Activated naive CD8-positive, alpha-beta T cell treated with anti-CD3 and anti-CD28 coated beads, Interleukin-2, amount 50 U/mL, for 16 hours (primary cell): ENCODE measurements around the gene HERC4.

Experiments used
- DNase-seq: peaks from one replicate; pipeline ENCODE4 v3.0.0-alpha.2; 2020; ENCODE audit warnings: low read depth, low spot score

HERC4 gene

GRCh38 chr10:67965456-67965855 is 109.6 kb downstream of the HERC4 start:
- no peak for DNase-seq

GRCh38 chr10:67959839-67960476 is 115.1 kb downstream of the HERC4 start:
- DNase-seq: no peak

- no peak for DNase-seq
These were observed 119.5 kb downstream of the HERC4 start for GRCh38 chr10:67955614-67956013.

DNA sequence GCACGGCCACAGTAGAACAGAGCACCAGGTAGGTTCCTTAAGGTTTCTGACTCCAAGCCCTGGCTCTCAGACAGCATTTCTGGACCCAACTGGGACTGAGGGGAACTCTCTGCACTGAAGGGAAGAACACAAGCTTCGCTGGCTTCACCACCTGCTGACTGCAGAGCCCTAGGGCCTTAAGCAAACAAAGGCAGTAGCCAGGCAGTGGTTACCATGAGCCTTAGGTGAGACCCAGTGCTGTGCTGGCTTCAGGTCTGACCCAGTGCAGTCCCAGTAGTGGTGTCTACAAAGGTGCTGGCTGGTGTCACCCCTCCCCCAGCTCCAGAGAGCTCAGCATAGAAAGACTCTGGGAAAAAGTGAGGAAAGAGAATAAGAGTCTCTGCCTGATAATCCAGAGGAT is 131.2 kb downstream of the HERC4 start:
- no peak for DNase-seq

GRCh38 chr10:67936416-67936815 is 138.7 kb downstream of the HERC4 start:
- no peak for DNase-seq

- DNase-seq: no peak
These were observed 139.9 kb downstream of the HERC4 start for GRCh38 chr10:67935223-67935622.

- no peak for DNase-seq
These were observed 140.7 kb downstream of the HERC4 start for GRCh38 chr10:67934336-67934735.

DNA sequence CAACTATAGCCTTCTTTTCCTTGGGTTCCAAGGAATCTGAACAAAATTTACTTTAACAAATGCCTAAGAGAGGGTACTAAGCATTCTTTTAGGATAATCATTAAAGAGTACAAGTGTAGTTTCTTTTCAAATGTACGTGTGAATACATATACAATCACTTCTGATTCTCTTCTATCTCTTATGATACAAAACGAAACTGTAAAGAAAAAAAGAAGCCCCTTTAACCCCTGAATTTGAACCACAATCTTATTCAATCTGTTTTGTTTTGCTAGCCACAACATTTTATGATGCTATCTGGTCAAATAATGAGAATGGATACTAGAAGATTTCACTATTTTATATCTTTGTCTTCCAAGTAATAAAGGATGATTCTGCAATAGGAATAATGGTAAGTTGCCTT is 141.9 kb downstream of the HERC4 start:
- no peak for DNase-seq

DNA sequence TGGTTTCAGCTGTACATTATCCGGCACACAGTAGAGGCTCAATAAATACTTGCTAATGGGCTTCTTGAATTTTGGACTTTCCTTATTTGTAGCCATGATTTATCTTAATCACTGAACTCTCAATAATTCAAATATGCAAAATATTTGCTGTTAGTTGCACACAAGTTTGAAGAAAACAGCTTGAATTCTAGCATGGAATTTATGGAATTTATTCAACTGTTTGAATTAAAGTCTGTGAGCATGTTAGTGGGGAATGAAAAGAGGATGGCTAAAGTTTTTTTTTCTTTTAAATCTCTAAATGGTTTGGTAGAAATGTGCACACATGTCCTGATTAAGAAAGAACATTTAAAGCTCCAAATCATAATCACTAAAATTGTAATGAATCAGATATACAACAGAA is 148.1 kb downstream of the HERC4 start:
- no peak for DNase-seq

DNA sequence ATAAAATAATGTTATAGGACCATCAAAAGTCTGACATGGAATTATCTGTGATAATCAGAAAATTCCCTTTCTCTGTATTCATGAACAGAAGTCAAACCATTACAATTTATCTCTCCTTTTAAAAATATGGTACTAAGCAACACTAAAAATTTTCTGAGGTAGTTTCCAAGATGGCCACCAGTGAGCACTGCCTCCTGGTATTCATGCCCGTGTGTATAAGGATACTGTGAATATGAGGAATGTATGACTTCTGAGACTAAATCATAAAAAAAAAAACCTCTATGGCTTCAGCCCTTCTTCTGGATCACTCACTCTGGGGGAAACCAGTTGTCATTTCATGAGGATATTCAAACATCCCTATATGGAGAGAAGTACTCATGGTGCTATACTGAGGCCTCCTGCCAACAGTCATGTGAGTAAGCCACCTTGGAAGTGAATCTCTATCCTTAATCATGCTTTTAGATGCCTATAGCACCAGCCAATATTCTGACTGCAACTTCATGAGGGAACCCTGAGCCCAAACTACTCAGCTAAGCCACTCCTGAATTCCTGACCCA is 149.6 kb downstream of the HERC4 start:
- no peak for DNase-seq

DNA sequence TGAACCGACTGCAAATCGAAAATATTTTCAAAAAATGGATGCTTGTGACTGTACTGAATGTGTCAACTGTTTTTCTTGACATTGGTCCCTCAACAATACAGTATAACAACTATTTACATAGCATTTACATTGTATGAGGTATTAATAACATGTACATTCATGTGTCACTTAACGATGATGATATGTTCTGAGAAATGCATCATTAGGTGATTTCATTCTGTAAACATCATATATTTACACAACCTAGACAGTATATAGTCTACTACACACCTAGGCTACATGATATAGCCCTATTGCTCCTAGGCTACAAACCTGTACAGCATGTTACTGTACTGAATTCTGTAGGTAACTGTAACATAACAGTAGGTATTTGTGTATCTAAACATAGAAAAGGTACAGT is 150.9 kb downstream of the HERC4 start:
- DNase-seq: no peak

DNA sequence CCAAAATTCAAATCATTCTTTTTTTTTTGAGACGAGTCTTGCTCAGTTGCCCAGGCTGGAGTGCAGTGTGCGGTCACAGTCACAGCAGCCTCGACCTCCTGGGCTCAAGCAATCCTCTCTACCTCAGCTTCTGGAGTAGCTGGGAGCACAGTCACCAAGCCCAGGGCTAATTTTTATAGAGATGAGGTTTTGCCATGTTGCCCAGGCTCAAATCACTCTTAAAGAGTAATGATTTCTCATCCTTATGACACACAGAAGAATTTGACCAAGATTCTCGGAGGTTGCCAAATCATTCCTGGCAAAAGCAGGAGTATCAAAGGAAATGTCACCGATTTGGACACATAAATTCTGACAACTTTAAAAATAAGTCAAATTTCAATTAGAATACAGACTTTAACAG is 151.5 kb downstream of the HERC4 start:
- no peak for DNase-seq

DNA sequence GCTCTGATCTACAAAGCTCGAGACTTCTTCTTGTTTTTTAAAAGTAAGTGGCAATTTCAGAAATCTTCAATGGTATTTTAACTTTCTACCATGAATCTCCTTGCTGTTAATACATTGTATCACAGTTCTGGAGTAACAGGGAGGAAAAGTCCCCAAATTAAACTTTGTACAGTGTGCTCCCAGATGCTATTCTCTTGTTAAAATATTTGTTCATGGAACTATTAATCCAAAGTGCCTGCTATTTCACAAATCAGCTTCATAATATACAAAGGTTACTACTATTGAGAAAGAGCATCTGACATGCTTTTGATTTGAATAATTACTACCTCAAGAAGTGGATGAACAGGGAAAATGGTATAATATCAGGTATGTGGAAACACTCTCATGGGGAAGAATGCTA is 154.0 kb downstream of the HERC4 start:
- no peak for DNase-seq

- no peak for DNase-seq
These were observed 157.4 kb downstream of the HERC4 start for GRCh38 chr10:67917679-67918078.

GRCh38 chr10:67917169-67917568 is 157.9 kb downstream of the HERC4 start:
- no peak for DNase-seq

- DNase-seq: no peak
These were observed 160.2 kb downstream of the HERC4 start for GRCh38 chr10:67914777-67915340.

DNA sequence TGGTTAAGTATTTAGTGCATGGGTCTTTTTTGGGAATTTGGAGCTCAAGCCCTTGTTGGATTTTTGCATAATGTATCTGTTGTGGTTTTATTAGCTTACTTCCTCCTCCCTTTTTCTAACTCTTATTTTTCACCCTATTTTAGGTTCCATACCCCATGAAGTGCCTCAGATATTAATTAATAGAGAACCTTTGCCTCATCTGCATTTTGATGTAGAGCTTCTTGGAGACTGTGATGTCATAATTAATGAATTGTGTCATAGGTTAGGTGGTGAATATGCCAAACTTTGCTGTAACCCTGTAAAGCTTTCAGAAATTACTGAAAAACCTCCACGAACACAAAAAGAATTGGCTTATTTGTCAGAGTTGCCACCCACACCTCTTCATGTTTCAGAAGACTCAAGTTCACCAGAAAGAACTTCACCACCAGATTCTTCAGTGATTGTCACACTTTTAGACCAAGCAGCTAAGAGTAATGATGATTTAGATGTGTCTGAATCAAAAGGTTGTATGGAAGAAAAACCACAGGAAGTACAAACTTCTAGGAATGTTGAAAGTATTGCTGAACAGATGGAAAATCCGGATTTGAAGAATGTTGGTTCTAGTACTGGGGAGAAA is 162.6 kb downstream of the HERC4 start:
- no peak for DNase-seq

DNA sequence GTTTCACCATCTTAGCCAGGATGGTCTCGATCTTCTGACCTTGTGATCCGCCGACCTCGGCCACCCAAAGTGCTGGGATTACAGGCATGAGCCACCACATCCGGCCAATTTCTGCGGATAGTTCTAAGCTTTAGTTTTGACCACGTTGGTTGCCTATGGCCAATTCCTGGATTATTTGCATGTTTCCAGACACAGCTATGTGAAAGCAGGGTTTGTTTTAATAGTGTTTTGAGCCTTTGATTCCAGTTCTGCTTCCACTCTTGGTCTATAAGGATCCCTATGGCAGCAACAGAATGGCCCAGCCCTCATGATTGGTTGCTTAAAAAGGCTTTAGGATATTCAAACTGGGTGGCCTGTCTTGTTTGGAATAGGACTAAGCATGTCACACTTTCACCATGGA is 171.5 kb downstream of the HERC4 start:
- no peak for DNase-seq

DNA sequence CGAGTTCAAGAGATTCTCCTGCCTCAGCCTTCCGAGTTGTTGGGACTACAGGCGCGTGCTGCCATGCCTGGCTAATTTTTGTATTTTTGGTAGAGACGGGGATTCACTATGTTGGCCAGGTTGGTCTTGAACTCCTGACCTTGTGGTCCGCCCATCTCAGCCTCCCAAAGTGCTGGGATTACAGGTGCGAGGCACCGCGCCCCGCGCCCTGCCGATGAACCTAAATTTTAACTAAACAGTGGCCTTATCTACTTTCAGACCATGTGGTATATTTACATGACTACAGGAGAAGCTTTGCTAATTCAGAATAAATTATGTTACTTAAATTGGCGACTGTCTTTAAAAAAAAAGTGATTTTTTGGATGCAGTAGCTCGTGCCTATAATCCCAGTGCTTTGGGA is 181.4 kb downstream of the HERC4 start:
- no peak for DNase-seq

DNA sequence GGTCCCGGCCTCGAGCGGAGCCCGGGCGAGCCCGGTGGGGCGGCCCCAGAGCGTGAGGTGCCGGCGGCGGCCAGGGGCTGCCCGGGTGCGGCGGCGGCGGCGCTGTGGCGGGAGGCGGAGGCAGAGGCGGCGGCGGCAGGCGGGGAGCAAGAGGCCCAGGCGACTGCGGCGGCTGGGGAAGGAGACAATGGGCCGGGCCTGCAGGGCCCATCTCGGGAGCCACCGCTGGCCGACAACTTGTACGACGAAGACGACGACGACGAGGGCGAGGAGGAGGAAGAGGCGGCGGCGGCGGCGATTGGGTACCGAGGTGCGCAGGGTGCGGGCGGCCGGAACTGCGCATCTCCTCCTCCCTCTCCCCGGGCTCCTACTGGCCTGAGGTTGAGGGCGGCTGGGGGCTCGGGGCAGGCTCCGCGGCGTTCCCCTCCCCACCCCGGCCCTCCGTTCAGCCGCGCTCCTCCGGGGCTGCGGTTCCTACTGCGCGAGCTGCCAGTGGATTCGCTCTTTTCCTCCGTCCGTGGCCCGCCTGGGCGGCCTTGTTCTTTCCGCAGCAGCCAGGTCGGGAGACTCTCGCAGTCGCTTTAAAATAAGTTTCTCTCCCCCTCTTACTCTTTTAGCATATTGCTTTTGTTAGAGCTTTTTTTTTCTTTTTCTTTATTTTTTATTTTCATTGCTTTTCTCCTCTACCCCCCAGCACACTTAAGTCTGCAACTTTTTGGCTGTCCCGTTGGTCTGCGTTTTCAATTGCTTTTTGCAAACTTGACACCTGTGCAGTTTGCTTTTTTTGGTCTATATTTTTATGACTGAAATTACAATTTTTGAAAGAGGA is 190.0 kb downstream of the HERC4 start:
- peak; percentile 39 for DNase-seq

DNA sequence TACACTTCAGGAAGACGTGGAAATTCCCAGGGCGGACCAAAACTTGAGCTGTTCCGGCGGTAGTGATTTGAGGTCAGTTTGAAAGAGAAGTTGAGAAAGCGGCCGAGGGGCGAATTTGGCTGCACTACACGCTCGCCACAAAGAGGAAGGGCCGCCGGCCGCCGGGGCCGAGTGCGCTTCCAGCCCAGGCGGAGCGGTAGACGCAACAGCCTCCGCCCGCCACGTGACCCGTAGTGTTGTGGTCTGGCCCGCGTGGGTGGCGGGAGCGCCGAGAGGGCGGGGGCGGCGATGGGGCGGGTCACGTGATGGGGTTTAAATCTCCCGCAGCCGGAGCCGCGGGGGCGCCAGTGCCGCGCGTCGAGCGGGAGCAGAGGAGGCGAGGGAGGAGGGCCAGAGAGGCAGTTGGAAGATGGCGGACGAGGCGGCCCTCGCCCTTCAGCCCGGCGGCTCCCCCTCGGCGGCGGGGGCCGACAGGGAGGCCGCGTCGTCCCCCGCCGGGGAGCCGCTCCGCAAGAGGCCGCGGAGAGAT is 190.7 kb downstream of the HERC4 start, which contains the start of gene SIRT1:
SIRT1 (plus strand) TSS at position 344 of the 529 bp plus-strand sequence; CDS start at position 410, 66 bp downstream.
- peak; percentile 71 for DNase-seq
